Stimulated activated CD4-positive, alpha-beta T cell treated with anti-CD3 and anti-CD28 coated beads, Interleukin-4, amount 100 ng/mL, for 48 hours (primary cell): Measurements from ENCODE around the gene THAP4.

ENCODE experiments used
- DNase-seq, 2 donors: peaks; one replicate each; pipeline ENCODE4 v3.0.0-alpha.2; 2020; ENCODE audit warnings: low read depth in 2 of 2

Gene THAP4

GRCh38 chr2:241547781-241548450, 89.0 kb downstream of the THAP4 start:
- no peak for DNase-seq

DNA sequence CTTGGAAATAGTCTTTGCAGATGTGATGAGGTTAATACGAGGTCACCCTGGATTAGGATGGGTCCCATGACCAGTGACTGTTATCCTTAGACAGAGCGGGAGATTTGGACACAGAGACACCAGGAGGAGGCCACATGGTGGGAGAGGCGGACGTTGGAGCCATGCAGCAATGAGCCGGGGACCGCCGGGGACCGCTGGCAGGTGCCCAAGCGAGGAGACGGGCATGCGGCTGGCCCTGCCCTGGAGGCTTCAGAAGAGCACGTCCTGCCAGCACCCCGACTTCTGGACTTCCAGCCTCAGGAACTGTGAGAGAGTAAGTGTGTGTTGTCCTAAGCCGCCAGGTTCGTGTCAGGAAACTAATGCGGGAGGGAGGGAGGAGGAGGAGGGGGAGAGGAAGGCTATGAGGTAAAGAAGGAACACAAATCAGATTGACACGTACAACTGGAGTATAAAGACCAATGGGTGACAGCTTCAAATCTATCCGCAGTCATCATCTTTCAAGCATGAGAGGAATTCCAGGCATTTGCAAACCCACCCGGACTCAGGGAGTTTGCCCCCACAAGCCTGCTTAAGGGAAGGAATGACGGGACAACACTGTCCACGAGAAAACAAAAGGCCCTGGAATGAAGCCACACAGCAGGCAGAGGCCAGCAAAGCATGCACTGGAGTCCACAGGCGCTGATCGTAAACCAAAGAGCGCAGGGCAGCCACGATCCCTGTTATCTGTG, 90.0 kb downstream of the THAP4 start:
- DNase-seq = no peak

DNA sequence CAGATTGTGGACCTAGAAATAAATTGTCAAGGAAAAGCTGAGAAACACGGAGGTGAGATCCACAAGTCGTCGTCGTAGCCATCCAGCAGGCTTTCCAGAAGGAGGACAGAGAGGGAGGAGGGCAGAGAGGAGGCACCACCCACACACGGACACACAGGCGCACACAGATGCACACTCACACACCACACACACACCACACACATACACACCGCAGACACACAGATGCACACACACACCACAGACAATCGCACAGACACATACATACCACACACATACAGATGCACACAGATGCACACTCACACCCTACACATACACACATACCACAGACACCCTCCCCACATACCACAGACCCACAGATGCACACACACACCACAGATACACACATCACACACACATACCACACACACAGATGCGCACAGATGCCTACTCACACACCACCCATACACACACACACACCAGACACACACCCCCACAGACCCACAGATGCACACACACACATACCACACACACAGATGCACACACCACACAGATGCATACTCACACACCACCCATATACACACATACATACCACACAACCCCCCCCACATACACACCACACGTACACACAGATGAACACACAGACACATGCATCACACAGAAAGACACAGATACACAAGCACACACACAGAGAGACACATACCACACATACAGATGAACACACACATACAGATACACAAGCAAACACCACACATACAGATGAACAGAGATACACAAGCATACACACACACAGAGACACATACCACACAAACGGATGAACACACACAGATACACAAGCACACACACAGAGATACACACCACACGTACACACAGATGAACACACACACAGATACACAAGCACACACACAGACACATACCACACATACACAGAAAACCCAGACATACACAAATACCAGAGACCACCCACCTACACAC, 91.2 kb downstream of the THAP4 start:
- no peak for DNase-seq

GRCh38 chr2:241545106-241545505, 91.9 kb downstream of the THAP4 start:
- DNase-seq = no peak

- DNase-seq = no peak
Observed at GRCh38 chr2:241542278-241542605, 94.7 kb downstream of the THAP4 start.

DNA sequence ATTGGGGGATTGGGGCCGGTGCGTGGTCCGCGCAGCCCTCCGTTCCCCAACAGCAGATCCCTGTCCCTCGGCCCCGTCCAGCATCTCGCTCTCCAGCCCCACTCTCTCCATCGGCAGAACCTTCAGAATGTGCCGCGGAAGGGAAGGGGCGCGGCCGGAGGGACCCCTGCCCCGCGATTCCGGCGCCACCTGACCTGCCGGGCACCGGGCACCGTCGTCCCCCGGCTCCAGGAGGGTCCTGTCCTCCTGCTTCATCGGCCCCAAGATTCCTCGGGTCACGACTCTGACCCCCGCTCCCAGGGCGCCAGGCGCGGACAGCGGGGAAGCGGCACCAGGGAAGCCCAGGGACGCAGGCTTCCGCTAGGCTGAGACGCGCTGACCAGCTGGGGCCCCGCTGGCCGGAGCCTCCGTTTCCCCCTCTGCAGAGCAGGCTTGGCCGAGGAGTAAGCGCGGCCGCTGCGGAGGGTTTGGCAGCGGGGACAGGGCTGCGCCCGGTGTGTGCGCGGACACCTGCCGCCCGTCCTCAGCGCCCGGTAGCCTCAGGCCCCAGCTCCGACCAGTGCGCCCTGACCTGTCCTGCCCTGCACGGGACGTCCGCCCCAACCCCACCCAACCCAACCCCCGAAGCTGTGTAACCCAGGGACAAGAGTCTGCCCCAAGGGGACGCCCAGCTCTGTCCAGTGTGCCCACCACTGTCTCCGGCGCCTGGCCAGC, 95.2 kb downstream of the THAP4 start:
- no peak for DNase-seq

DNA sequence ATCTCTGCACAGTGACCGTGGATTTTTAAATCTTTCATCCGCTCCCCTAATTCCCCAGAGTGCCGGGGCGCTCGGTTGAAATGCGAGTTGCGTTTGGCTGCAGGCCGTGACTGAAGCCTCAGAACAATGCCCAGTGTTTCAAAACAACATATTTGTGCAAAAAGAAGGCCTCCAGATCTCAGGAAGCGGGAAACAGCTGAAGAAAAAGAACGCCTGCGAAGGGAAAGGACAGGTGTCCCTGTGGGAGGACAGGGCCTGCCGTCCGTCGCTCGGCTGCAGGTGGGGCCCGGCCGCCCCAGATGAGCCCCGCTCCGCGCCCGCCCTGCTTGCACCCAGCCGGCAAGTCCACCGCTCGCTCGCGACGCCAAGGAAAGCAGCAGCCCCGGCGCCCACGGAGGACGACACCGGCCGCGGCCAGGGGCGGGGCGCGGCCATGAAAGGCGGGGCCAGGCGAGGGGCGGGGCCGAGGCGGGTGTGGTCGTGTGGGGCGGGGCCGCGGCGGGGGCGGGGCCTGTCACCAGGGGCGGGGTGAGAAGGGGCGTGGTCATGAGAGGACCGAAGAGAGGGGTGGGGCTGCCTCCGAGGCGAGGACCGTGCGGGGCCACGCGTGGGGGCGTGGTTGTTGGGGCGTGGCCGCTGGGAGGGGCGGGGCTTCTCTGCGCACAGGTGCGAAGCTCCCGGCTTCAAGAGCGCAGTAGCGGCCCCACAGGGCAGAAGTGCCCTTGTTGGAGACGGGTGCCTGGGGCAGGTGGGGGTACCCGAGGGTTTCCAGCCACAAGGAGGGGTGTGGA, 96.0 kb downstream of the THAP4 start:
- peak; percentile 50 to 82 for DNase-seq

DNA sequence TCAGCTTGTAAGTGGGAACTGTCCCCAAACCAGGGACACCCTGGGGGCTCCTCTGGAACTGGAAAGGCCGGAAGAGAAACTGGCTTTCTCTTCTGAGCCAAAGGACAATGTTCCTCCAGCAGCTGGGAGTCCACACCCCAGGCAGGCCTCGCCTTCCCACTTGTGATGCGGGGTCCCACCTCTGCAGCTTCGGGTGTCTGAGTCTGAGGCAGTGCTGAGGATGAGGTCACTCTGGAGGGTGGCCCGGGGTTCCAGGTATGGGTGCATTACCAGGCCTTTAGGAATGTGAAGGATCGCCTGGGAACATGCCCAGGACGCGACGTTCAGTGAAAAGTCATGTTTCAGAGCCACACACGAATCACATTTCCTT, 96.6 kb downstream of the THAP4 start:
- no peak for DNase-seq

- no peak for DNase-seq
Observed at GRCh38 chr2:241539616-241540374, 97.2 kb downstream of the THAP4 start.

GRCh38 chr2:241538838-241539615, 97.9 kb downstream of the THAP4 start:
- DNase-seq = no peak

DNA sequence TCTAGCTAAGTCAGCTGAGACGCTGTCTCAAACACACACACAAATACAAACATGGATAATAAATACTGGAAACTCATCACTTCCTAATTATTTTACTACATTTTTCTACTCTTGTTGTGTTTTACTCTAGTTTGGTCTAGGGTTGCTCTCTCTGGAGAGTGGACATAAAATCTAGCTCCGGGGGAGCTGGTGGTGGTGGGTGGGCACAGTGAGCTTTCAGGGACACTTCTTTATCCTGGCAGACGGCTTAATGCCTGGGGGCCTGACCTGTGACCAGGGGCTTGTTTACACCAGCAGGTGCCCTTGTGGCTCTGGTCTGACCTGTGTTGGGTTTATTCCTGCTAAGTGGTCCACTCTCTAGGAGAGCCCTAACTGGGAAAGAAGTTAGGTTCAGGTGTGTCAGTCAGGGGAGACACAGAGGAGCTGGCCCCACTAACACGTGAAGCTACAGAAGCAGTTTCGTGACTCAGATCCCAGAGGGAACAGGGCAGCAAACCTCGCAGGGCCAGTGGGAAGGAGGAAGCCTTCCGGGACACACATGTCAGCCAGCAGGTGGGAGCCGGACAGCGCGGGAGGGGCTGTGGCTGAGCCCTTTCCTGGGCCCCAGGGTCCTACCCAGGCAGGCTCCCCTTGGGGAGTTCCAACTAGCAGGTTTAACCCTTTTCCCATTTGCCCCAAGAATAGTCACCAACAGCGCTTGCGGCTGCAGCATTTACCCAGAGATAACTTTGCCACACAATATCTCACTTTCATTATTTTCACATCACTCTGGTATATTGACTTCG, 100.9 kb downstream of the THAP4 start:
- no peak for DNase-seq

GRCh38 chr2:241534701-241535375, 102.1 kb downstream of the THAP4 start:
- DNase-seq = no peak
